ENCODE measurements around the gene ADH4. TPM values are rescaled to one million over a fixed set of nuclear protein-coding genes. Genes with fewer than 3 reads are reported as not detected.

The ADH4 gene
- total and polyA plus RNA-seq, 2 of the 4 experiments (the other 2 are of a cell fraction): not detected

GRCh38 chr4:99121008-99121407 is 23.1 kb downstream of the ADH4 start:
- Histone ChIP-seq H3K18ac (ENCODE audit: low read depth, low read length) (no peak overlapping the region), H3K4me3 (ENCODE audit: insufficient read depth, low read depth, low read length) (no peak overlapping the region), H3K56ac (ENCODE audit: extremely low read depth, insufficient read depth, low read length) (no peak overlapping the region), H3K36me3 (ENCODE audit: control insufficient read depth, insufficient read depth, low read length) (no peaks in the 10 kb centered on the region), H3K4me1 (ENCODE audit: control insufficient read depth, insufficient read depth, low read length) (no peaks in the 10 kb centered on the region), H3K14ac (replicated peaks; ENCODE audit: low read depth, low read length) (no peak overlapping the region), H3K4ac (ENCODE audit: low read depth, low read length) (no peak overlapping the region), H3K27ac (ENCODE audit: insufficient read depth, low read length) (no peak overlapping the region), H2BK120ac (ENCODE audit: low read depth, low read length) (no peak overlapping the region), H4K8ac (ENCODE audit: low read depth in 2 of 2, low read length in 2 of 2) (no peak overlapping the region), H3K79me1 (ENCODE audit: low read depth in 1 of 2, low read length in 2 of 2) (no peaks in the 10 kb centered on the region), H2BK20ac (ENCODE audit: low read depth, low read length) (no peak overlapping the region), H4K91ac (ENCODE audit: insufficient read depth, low read depth, low read length) (no peak overlapping the region), H2AK9ac (replicated peaks; ENCODE audit: low read depth, low read length, poor library complexity) (no peak overlapping the region), H3K9me1 (ENCODE audit: insufficient read depth, low read length) (no peaks in the 10 kb centered on the region), H2AFZ (replicated peaks; ENCODE audit: low read length, poor library complexity) (no peak overlapping the region), H2BK15ac (ENCODE audit: low read depth, low read length) (no peak overlapping the region), H4K5ac (ENCODE audit: low read depth, low read length) (no peak overlapping the region), H3K4me2 (ENCODE audit: low read depth, low read length) (no peak overlapping the region), H3K9me3 (ENCODE audit: control insufficient read depth, insufficient read depth, low read length) (no peaks in the 10 kb centered on the region), H3K27me3 (ENCODE audit: control insufficient read depth, insufficient read depth, low read length) (no peaks in the 10 kb centered on the region), H4K20me1 (ENCODE audit: insufficient read depth, low read length) (no peaks in the 10 kb centered on the region), H2AK5ac (ENCODE audit: low read depth, low read length) (no peak overlapping the region), H3K23ac (ENCODE audit: low read depth, low read length) (no peak overlapping the region), H3K9ac (ENCODE audit: low read depth, low read length) (no peak overlapping the region), H2BK5ac (ENCODE audit: low read depth, low read length, poor library complexity, severe bottlenecking) (no peak overlapping the region)
- ChIA-PET CTCF (interaction anchor here (0.8 kb wide), 1 partner anchor 342 kb away, joined by 3 read pairs; no protein-coding TSS in a partner anchor), POLR2A (ENCODE audit: unreplicated experiment) (no interaction called here)
- intact Hi-C loops (cut with micrococcal nuclease): no loop called here
- BruUV-seq (replicated peaks): no TSS peak
- in situ Hi-C loops (cut with MboI; ENCODE audit: low sequenced_read_pairs): loop anchor here (5.0 kb wide), 1 partner anchor 291 kb away; no protein-coding TSS in a partner anchor
- WGBS, 2 experiments (ENCODE audit: extremely low coverage in 2 of 2, insufficient read length in 1 of 2): 86% methylated on average over 2 of the region's 4 CpGs; no CpG with 5 or more reads in 1 of the 2 experiments
- DNase-seq (no peak), ATAC-seq (ENCODE audit: low read depth) (no peak)
- TF ChIP-seq CEBPB (IDR thresholded peaks at IDR 0.05; ENCODE audit: low read depth, low read length): no peak
- TF ChIP-seq SMC3 (IDR thresholded peaks at IDR 0.05; ENCODE audit: low read depth, low read length): no peak
- TF ChIP-seq CTCF (conservative IDR thresholded peaks at IDR 0.05; ENCODE audit: low read depth, low read length): no peak
- TF ChIP-seq RAD21 (IDR thresholded peaks at IDR 0.05; ENCODE audit: low read length): no peak
- TF ChIP-seq MAZ (IDR thresholded peaks at IDR 0.05; ENCODE audit: borderline replicate concordance, low read depth, low read length): no peak
- TF ChIP-seq MXI1 (IDR thresholded peaks at IDR 0.05; ENCODE audit: borderline replicate concordance, low read depth, low read length): no peak
- no peak for TF ChIP-seq FOS (IDR thresholded peaks at IDR 0.05; ENCODE audit: low read depth, low read length)
- TF ChIP-seq POLR2A (IDR thresholded peaks at IDR 0.05; ENCODE audit: low read depth, low read length): no peak
- no peak for TF ChIP-seq NFE2L2 (IDR thresholded peaks at IDR 0.05; ENCODE audit: low read depth, low read length)
- no peak for TF ChIP-seq USF2 (IDR thresholded peaks at IDR 0.05; ENCODE audit: low read depth, low read length)
- TF ChIP-seq MAFK (IDR thresholded peaks at IDR 0.05; ENCODE audit: low read depth, low read length): no peak
- TF ChIP-seq RCOR1 (IDR thresholded peaks at IDR 0.05; ENCODE audit: insufficient replicate concordance, low read length): no peak
- no peak for TF ChIP-seq CHD1 (IDR thresholded peaks at IDR 0.05; ENCODE audit: low read depth, low read length)
- TF ChIP-seq ELK1 (IDR thresholded peaks at IDR 0.05; ENCODE audit: borderline replicate concordance, low read depth, low read length): no peak
- TF ChIP-seq BHLHE40 (IDR thresholded peaks at IDR 0.05; ENCODE audit: low read depth, low read length): no peak
- no peak for TF ChIP-seq RFX5 (IDR thresholded peaks at IDR 0.05; ENCODE audit: low read depth, low read length)
- dilution Hi-C loops (cut with HindIII; ENCODE audit: low sequenced_read_pairs, unreplicated experiment): no loop called here

Measured in IMR-90 (cell line).